Neural cell (in vitro differentiated cells): Measurements from ENCODE around the gene NPFFR1. TPM values are rescaled to one million over a fixed set of nuclear protein-coding genes. Genes with fewer than 3 reads are reported as not detected.
A peak's percentile ranks its signal among the peaks of the same experiment; 100 is the strongest.

ENCODE experiments used
- H2AFZ ChIP-seq: fragments of 200-600, 300-800 bp; sonication (generic), shearing (Covaris generic); 2 replicates; pipeline ENCODE4 v1.6.0; 2014; ENCODE audit warnings: low read depth, mild to moderate bottlenecking, antibody characterized with exemption, low read length, moderate library complexity
- H3F3A ChIP-seq: fragments of 200-600 bp; shearing (Covaris generic); 2 replicates; pipeline ENCODE4 v1.6.1; 2016; ENCODE audit warnings: mild to moderate bottlenecking, moderate library complexity, mixed read lengths, antibody characterized with exemption, low read length; ENCODE audit not compliant: insufficient read depth, poor library complexity, severe bottlenecking
- H3K27ac ChIP-seq: fragments of 200-600, 300-800 bp; sonication (generic), shearing (Covaris generic); 2 replicates; pipeline ENCODE4 v1.5.1; 2014; ENCODE audit warnings: mild to moderate bottlenecking, low read length, moderate library complexity
- H3K27me3 ChIP-seq: fragments of 300-800, 200-600 bp; sonication (generic), shearing (Covaris generic); 2 replicates; pipeline ENCODE4 v1.6.0; 2014; ENCODE audit warnings: mild to moderate bottlenecking, low read depth, low read length, moderate library complexity; ENCODE audit not compliant: insufficient read depth
- H3K36me3 ChIP-seq: fragments of 300-800, 200-600 bp; sonication (generic), shearing (Covaris generic); 2 replicates; pipeline ENCODE4 v1.5.1; 2014; ENCODE audit warnings: mild to moderate bottlenecking, antibody characterized with exemption, low read length, moderate library complexity; ENCODE audit not compliant: insufficient read depth
- H3K4me2 ChIP-seq: fragments of 300-800, 200-600 bp; sonication (generic), shearing (Covaris generic); 2 replicates; pipeline ENCODE4 v1.6.0; 2014; ENCODE audit warnings: mild to moderate bottlenecking, low read length
- H3K4me3 ChIP-seq: fragments of 300-800, 200-600 bp; sonication (generic), shearing (Covaris generic); 2 replicates; pipeline ENCODE4 v1.5.1; 2014; ENCODE audit warnings: mild to moderate bottlenecking, low read length, moderate library complexity
- H3K79me2 ChIP-seq: fragments of 200-600 bp; shearing (Covaris generic); replicated peaks from 2 replicates; pipeline ENCODE4 v1.6.0; 2014; ENCODE audit warnings: mild to moderate bottlenecking, low read length, moderate library complexity; ENCODE audit not compliant: insufficient read depth
- H3K9ac ChIP-seq: fragments of 300-800, 200-600 bp; sonication (generic), shearing (Covaris generic); 2 replicates; pipeline ENCODE4 v1.6.1; 2016; ENCODE audit warnings: mild to moderate bottlenecking, low read length, mixed read lengths
- H3K9me2 ChIP-seq: fragments of 200-600 bp; shearing (Covaris generic); 2 replicates; pipeline ENCODE4 v1.6.1; 2016; ENCODE audit warnings: mild to moderate bottlenecking, low read length, mixed read lengths; ENCODE audit not compliant: insufficient read depth
- H3K9me3 ChIP-seq: fragments of 200-600, 300-800 bp; sonication (generic), shearing (Covaris generic); 2 replicates; pipeline ENCODE4 v1.6.1; 2016; ENCODE audit warnings: mild to moderate bottlenecking, mixed run types, low read length, moderate library complexity, mixed read lengths
- H4K20me1 ChIP-seq: fragments of 200-600 bp; shearing (Covaris generic); 2 replicates; pipeline ENCODE4 v1.6.1; 2016; ENCODE audit warnings: mild to moderate bottlenecking, mixed run types; ENCODE audit not compliant: insufficient read depth
- CTCF ChIP-seq: fragments of 450-650 bp; IDR thresholded peaks from 2 replicates; pipeline ENCODE4 v1.5.1; 2014; ENCODE audit warnings: antibody characterized with exemption, mild to moderate bottlenecking, moderate library complexity; ENCODE audit not compliant: poor library complexity, severe bottlenecking
- EP300 ChIP-seq: fragments of 450-650 bp; conservative IDR thresholded peaks from 2 replicates; pipeline ENCODE4 v1.6.1; 2014; ENCODE audit warnings: antibody characterized with exemption, mild to moderate bottlenecking, moderate library complexity; ENCODE audit not compliant: poor library complexity, severe bottlenecking
- EZH2 ChIP-seq: fragments of 200-600, 300-800 bp; shearing (Covaris generic), sonication (generic); IDR thresholded peaks from 2 replicates; pipeline ENCODE4 v1.6.1; 2014; ENCODE audit warnings: antibody characterized with exemption, low read length, borderline replicate concordance, mild to moderate bottlenecking; ENCODE audit not compliant: insufficient read depth, poor library complexity, severe bottlenecking
- MXI1 ChIP-seq: fragments of 450-650 bp; conservative IDR thresholded peaks from 2 replicates; pipeline ENCODE4 v1.6.1; 2014; ENCODE audit warnings: antibody characterized with exemption, mild to moderate bottlenecking; ENCODE audit not compliant: poor library complexity, severe bottlenecking
- POLR2AphosphoS5 ChIP-seq: IDR thresholded peaks from 2 replicates; pipeline ENCODE4 v1.6.1; 2012
- RAD21 ChIP-seq: fragments of 450-650 bp; conservative IDR thresholded peaks from 2 replicates; pipeline ENCODE4 v1.6.1; 2014; ENCODE audit warnings: antibody characterized with exemption, mild to moderate bottlenecking, moderate library complexity
- REST ChIP-seq: IDR thresholded peaks from 2 replicates; pipeline ENCODE4 v1.6.1; 2012; ENCODE audit warnings: borderline replicate concordance
- SMC3 ChIP-seq: fragments of 450-650 bp; conservative IDR thresholded peaks from 2 replicates; pipeline ENCODE4 v1.6.1; 2014; ENCODE audit warnings: antibody characterized with exemption, mild to moderate bottlenecking, moderate library complexity; ENCODE audit not compliant: poor library complexity
- TAF1 ChIP-seq: IDR thresholded peaks from 2 replicates; pipeline ENCODE4 v1.6.1; 2012; ENCODE audit warnings: low read depth
- polyA plus RNA-seq: library from polyadenylated mRNA; depleted of rRNA; stranded (reverse); fragments of >200 nt; gene quantifications from 2 replicates; pipeline ENCODE4 v1.2.3, GENCODE V29; 2014

Gene NPFFR1
- polyA plus RNA-seq, 1 donor from 2014 or later = 0.07 TPM

- Histone ChIP-seq H3K27ac (no peak overlapping the region), H3K27me3 (no peaks in the 10 kb centered on the region), H3K79me2 (no peaks in the 10 kb centered on the region), H3K4me2 (no peak overlapping the region), H3K4me3 (no peak overlapping the region), H3K9ac (no peak overlapping the region), H3F3A (no peaks in the 10 kb centered on the region), H2AFZ (no peak overlapping the region), H3K9me2 (no peaks in the 10 kb centered on the region), H4K20me1 (no peaks in the 10 kb centered on the region), H3K36me3 (no peaks in the 10 kb centered on the region), H3K9me3 (peaks cover 6% of the 10 kb centered on the region)
- TF ChIP-seq TAF1 (no peak), CTCF (peak; percentile 13), RAD21 (no peak), POLR2AphosphoS5 (no peak), REST (no peak), EZH2 (no peak)
Observed at GRCh38 chr10:70272925-70273316, 10.9 kb downstream of the NPFFR1 start.

GRCh38 chr10:70271996-70272924 is 11.5 kb downstream of the NPFFR1 start:
- no peak overlapping the region for H3K27ac ChIP-seq
- no peak overlapping the region for H3K4me2 ChIP-seq
- no peaks in the 10 kb centered on the region for H3K27me3 ChIP-seq
- TF ChIP-seq EZH2 = no peak
- no peaks in the 10 kb centered on the region for H3K79me2 ChIP-seq
- no peak overlapping the region for H3K4me3 ChIP-seq
- no peak overlapping the region for H3K9ac ChIP-seq
- no peaks in the 10 kb centered on the region for H3F3A ChIP-seq
- H3K9me2 ChIP-seq = no peaks in the 10 kb centered on the region
- H2AFZ ChIP-seq = no peak overlapping the region
- H3K36me3 ChIP-seq = no peaks in the 10 kb centered on the region
- H3K9me3 ChIP-seq = peaks cover 6% of the 10 kb centered on the region
- H4K20me1 ChIP-seq = no peaks in the 10 kb centered on the region

- Histone ChIP-seq H2AFZ (no peak overlapping the region), H3K79me2 (no peaks in the 10 kb centered on the region), H3K27ac (no peak overlapping the region), H3F3A (no peaks in the 10 kb centered on the region), H3K9me2 (no peaks in the 10 kb centered on the region), H3K9ac (no peak overlapping the region), H3K36me3 (no peaks in the 10 kb centered on the region), H3K4me2 (no peak overlapping the region), H3K4me3 (no peak overlapping the region), H3K9me3 (peaks cover 6% of the 10 kb centered on the region), H4K20me1 (no peaks in the 10 kb centered on the region), H3K27me3 (no peaks in the 10 kb centered on the region)
- TF ChIP-seq SMC3 (no peak), CTCF (no peak), TAF1 (no peak), EP300 (no peak), EZH2 (no peak), REST (no peak), POLR2AphosphoS5 (no peak), MXI1 (no peak), RAD21 (no peak)
Observed at GRCh38 chr10:70270952-70271351, 12.9 kb downstream of the NPFFR1 start.
